Measurements from ENCODE around the gene SYNPO2.

DNA sequence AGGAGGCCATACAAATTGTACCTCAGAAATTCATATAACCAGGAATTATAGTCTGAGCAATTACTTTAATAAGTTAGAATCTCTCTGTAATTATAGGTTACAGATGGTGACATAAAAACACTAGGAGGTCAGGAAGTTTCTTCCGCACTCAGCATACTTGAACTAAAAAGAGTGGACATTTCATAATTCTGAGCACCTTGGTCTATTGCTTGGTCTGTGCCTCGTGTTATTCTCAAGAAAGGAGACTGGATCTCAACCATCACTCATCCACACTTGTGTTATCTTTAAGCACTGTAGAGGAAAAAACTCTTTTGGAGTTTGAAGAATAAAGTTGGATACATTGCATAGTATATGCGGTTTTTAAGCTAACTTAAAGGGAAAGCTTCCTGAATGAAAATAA lies 91.1 kb downstream of the SYNPO2 start:
- TF ChIP-seq, protein P1, sequence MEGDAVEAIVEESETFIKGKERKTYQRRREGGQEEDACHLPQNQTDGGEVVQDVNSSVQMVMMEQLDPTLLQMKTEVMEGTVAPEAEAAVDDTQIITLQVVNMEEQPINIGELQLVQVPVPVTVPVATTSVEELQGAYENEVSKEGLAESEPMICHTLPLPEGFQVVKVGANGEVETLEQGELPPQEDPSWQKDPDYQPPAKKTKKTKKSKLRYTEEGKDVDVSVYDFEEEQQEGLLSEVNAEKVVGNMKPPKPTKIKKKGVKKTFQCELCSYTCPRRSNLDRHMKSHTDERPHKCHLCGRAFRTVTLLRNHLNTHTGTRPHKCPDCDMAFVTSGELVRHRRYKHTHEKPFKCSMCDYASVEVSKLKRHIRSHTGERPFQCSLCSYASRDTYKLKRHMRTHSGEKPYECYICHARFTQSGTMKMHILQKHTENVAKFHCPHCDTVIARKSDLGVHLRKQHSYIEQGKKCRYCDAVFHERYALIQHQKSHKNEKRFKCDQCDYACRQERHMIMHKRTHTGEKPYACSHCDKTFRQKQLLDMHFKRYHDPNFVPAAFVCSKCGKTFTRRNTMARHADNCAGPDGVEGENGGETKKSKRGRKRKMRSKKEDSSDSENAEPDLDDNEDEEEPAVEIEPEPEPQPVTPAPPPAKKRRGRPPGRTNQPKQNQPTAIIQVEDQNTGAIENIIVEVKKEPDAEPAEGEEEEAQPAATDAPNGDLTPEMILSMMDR (conservative IDR thresholded peaks at IDR 0.05 in 1 of 2, IDR thresholded peaks at IDR 0.05 in 1 of 2; ENCODE audit: low read depth in 1 of 2, low read length in 2 of 2) = no peak
- TF ChIP-seq EZH2 (IDR thresholded peaks at IDR 0.05; ENCODE audit: low read length, missing control alignments) = no peak

Measured in fibroblast of lung (primary cell).